SK-N-SH (cell line): ENCODE results near the gene RNASEH1. TPM values are rescaled to one million over a fixed set of nuclear protein-coding genes. Genes with fewer than 3 reads are reported as not detected.

ENCODE experiments used
- CTCF ChIA-PET: fragments of 300-600, 350-600 bp; formaldehyde crosslinking; extraction: SDS; loops from one replicate; lab custom pipeline; 2021; lab: Yijun Ruan, JAX
- POLR2A ChIA-PET: fragments of 350-600 bp; sonication (Branson Sonifier 250); formaldehyde crosslinking; extraction: SDS; loops from one replicate; lab custom pipeline; 2020; ENCODE audit warnings: antibody characterized with exemption, inconsistent platforms; lab: Yijun Ruan, JAX
- DNase-seq: peaks from one replicate; pipeline ENCODE4 v3.0.0; 2012
- H2AFZ ChIP-seq: fragments of 200-600 bp; sonication (generic); 2 replicates; pipeline ENCODE4 v1.8.1; 2016; ENCODE audit warnings: antibody characterized with exemption, mild to moderate bottlenecking, low read depth
- H3F3A ChIP-seq: fragments of 200-600 bp; sonication (generic); replicated peaks from 2 replicates; pipeline ENCODE3; 2016; ENCODE audit warnings: antibody characterized with exemption, mild to moderate bottlenecking; ENCODE audit not compliant: insufficient read depth
- H3K27ac ChIP-seq, 2 experiments: fragments of 200-500 bp in 1 of 2; fragments of 200-600 bp in 1 of 2; sonication (Bioruptor generic) in 1 of 2; sonication (generic), shearing (Covaris generic) in 1 of 2; 2 replicates each; pipeline versions ENCODE4 v1.5.1 to v1.6.1; 2014 to 2016; ENCODE audit warnings: low read depth in 2 of 2, inconsistent platforms in 1 of 2, low read length in 1 of 2, mild to moderate bottlenecking in 1 of 2, mixed read lengths in 1 of 2
- H3K27me3 ChIP-seq: fragments of 200-600 bp; sonication (generic), shearing (Covaris generic); 2 replicates; pipeline ENCODE4 v1.6.1; 2016; ENCODE audit warnings: mixed run types; ENCODE audit not compliant: insufficient read depth
- H3K36me3 ChIP-seq, 2 experiments: fragments of 200-500 bp in 1 of 2; fragments of 200-600 bp in 1 of 2; sonication (Bioruptor generic) in 1 of 2; sonication (generic) in 1 of 2; replicated peaks in 1 of 2; 2 replicates each; pipeline versions ENCODE3 to v1.5.1; 2014 to 2016; ENCODE audit warnings: low read length in 1 of 2, mild to moderate bottlenecking in 1 of 2; ENCODE audit not compliant: insufficient read depth in 2 of 2, control insufficient read depth in 1 of 2
- H3K4me1 ChIP-seq, 2 experiments: fragments of 200-500 bp in 1 of 2; fragments of 200-600 bp in 1 of 2; sonication (Bioruptor generic) in 1 of 2; sonication (generic), shearing (Covaris generic) in 1 of 2; 2 replicates each; pipeline versions ENCODE4 v1.5.1 to v1.6.1; 2014 to 2016; ENCODE audit warnings: low read depth in 1 of 2, low read length in 1 of 2, mixed run types in 1 of 2; ENCODE audit not compliant: insufficient read depth in 2 of 2, control insufficient read depth in 1 of 2
- H3K4me2 ChIP-seq: fragments of 200-600 bp; sonication (generic), shearing (Covaris generic); 2 replicates; pipeline ENCODE4 v1.6.1; 2017; ENCODE audit warnings: mixed run types
- H3K4me3 ChIP-seq, 2 experiments: fragments of 200-500 bp in 1 of 2; fragments of 200-600 bp in 1 of 2; sonication (Bioruptor generic) in 1 of 2; sonication (generic), shearing (Covaris generic) in 1 of 2; 2 replicates each; pipeline versions ENCODE4 v1.5.1 to v1.8.1; 2014 to 2016; ENCODE audit warnings: low read depth in 2 of 2, inconsistent platforms in 1 of 2, low read length in 1 of 2, mild to moderate bottlenecking in 1 of 2, mixed read lengths in 1 of 2, moderate library complexity in 1 of 2
- H3K79me2 ChIP-seq: fragments of 200-600 bp; sonication (generic); 2 replicates; pipeline ENCODE4 v1.8.1; 2017; ENCODE audit warnings: mild to moderate bottlenecking; ENCODE audit not compliant: insufficient read depth
- H3K9ac ChIP-seq: fragments of 200-600 bp; sonication (generic); 2 replicates; pipeline ENCODE4 v1.6.1; 2017; ENCODE audit warnings: mixed run types
- H3K9me2 ChIP-seq: fragments of 200-600 bp; sonication (generic); 2 replicates; pipeline ENCODE4 v1.6.1; 2017; ENCODE audit warnings: mixed run types
- H3K9me3 ChIP-seq: fragments of 200-600 bp; sonication (generic); 2 replicates; pipeline ENCODE4 v1.6.1; 2017; ENCODE audit warnings: mixed run types, mild to moderate bottlenecking, moderate library complexity
- H4K20me1 ChIP-seq: fragments of 200-600 bp; sonication (generic); 2 replicates; pipeline ENCODE4 v1.6.1; 2017; ENCODE audit warnings: mild to moderate bottlenecking, mixed run types; ENCODE audit not compliant: insufficient read depth
- CHD2 ChIP-seq: fragments of 150-350 bp; IDR thresholded peaks from 2 replicates; pipeline ENCODE4 v1.6.1; 2018; ENCODE audit warnings: low read length; ENCODE audit not compliant: partially characterized antibody
- EP300 ChIP-seq, 2 experiments: IDR thresholded peaks; 2 replicates each; pipeline versions ENCODE4 v1.4.0 to v1.6.1; 2012; ENCODE audit warnings: borderline replicate concordance in 1 of 2, low read depth in 1 of 2, low read length in 1 of 2
- FOSL2 ChIP-seq: IDR thresholded peaks from 2 replicates; pipeline ENCODE4 v1.4.0; 2012; ENCODE audit warnings: low read depth, mild to moderate bottlenecking, moderate library complexity, borderline replicate concordance
- GABPA ChIP-seq: IDR thresholded peaks from 2 replicates; pipeline ENCODE4 v1.4.0; 2012; ENCODE audit warnings: low read depth, mild to moderate bottlenecking
- GATA2 ChIP-seq: sonication (generic); formaldehyde crosslinking; IDR thresholded peaks from 2 replicates; pipeline ENCODE4 v1.5.0; 2020; ENCODE audit warnings: mild to moderate bottlenecking, missing genetic modification reagents
- JUND ChIP-seq: IDR thresholded peaks from 2 replicates; pipeline ENCODE4 v1.4.0; 2012
- MAX ChIP-seq: IDR thresholded peaks from 2 replicates; pipeline ENCODE4 v1.4.0; 2012; ENCODE audit warnings: low read depth
- PBX3 ChIP-seq: IDR thresholded peaks from 2 replicates; pipeline ENCODE4; 2012
- RAD21 ChIP-seq: IDR thresholded peaks from 2 replicates; pipeline ENCODE4 v1.6.1; 2012; ENCODE audit warnings: mild to moderate bottlenecking, low read length
- RCOR1 ChIP-seq: fragments of 150-350 bp; IDR thresholded peaks from 2 replicates; pipeline ENCODE4 v1.6.1; 2017; ENCODE audit warnings: antibody characterized with exemption, low read length
- RFX5 ChIP-seq: IDR thresholded peaks from 2 replicates; pipeline ENCODE4 v1.6.1; 2012; ENCODE audit warnings: mild to moderate bottlenecking, improper control_type of control experiment, low read length
- RXRA ChIP-seq: IDR thresholded peaks from 2 replicates; pipeline ENCODE4 v1.4.0; 2012; ENCODE audit warnings: low read depth, mild to moderate bottlenecking, borderline replicate concordance
- SIN3A ChIP-seq: IDR thresholded peaks from 2 replicates; pipeline ENCODE4 v1.6.1; 2012; ENCODE audit warnings: low read depth, mild to moderate bottlenecking, low read length, moderate library complexity, borderline replicate concordance
- YY1 ChIP-seq: IDR thresholded peaks from 2 replicates; pipeline ENCODE4 v1.4.0; 2012; ENCODE audit warnings: low read depth, mild to moderate bottlenecking
- WGBS: methylation state at CpG from one replicate; pipeline ENCODE4 v1.1.6; 2017; ENCODE audit warnings: low lambda C conversion rate; 5-methylcytosine and 5-hydroxymethylcytosine counted together
- polyA plus RNA-seq, 3 experiments: library from polyadenylated mRNA; depleted of rRNA; stranded (reverse); fragments of >200 nt; gene quantifications; 2 replicates each; pipeline ENCODE4 v1.2.3, GENCODE V29; 2012

The RNASEH1 gene
- polyA plus RNA-seq, 1 of the 3 experiments (the other 2 are of a cell fraction), result 34.4 TPM

GRCh38 chr2:3504741-3505140 is 53.4 kb downstream of the RNASEH1 start:
- POLR2A ChIA-PET, result interaction anchor here (0.8 kb wide), 1 partner anchor 14 kb away, joined by 3 read pairs; no protein-coding TSS in a partner anchor
- H3K4me3 ChIP-seq, result no peak overlapping the region
- H3K9me2 ChIP-seq, result no peaks in the 10 kb centered on the region
- no peak for TF ChIP-seq GABPA
- no peak for TF ChIP-seq CHD2
- TF ChIP-seq RAD21, result no peak
- no peak for TF ChIP-seq MAX
- TF ChIP-seq, all 33 proteins: peak for 0
- Histone ChIP-seq H3K4me2 (no peak overlapping the region), H3K9me3 (no peaks in the 10 kb centered on the region), H3K79me2 (no peaks in the 10 kb centered on the region), H3K4me1 (no peaks in the 10 kb centered on the region), H2AFZ (no peak overlapping the region), H3K27me3 (no peaks in the 10 kb centered on the region), H3K27ac (no peak overlapping the region), H3K36me3 (peaks cover 25 to 35% of the 10 kb centered on the region in 2 experiments), H3F3A (no peaks in the 10 kb centered on the region), H3K9ac (no peak overlapping the region), H4K20me1 (no peaks in the 10 kb centered on the region)
- CTCF ChIA-PET, result interaction anchor here (0.7 kb wide), 1 partner anchor 97 kb away, joined by 3 read pairs; no protein-coding TSS in a partner anchor
- 97% methylated on average over 5 of the region's 5 CpGs for WGBS
- DNase-seq, result no peak

GRCh38 chr2:3503483-3503882 is 54.6 kb downstream of the RNASEH1 start:
- POLR2A ChIA-PET, result no interaction called here
- Histone ChIP-seq H3K36me3 (peaks cover 31 to 44% of the 10 kb centered on the region in 2 experiments), H3K9me3 (no peaks in the 10 kb centered on the region), H3K4me3 (no peak overlapping the region), H3K4me2 (no peak overlapping the region), H3K27me3 (no peaks in the 10 kb centered on the region), H4K20me1 (no peaks in the 10 kb centered on the region), H3F3A (no peaks in the 10 kb centered on the region), H3K9ac (no peak overlapping the region), H3K4me1 (no peaks in the 10 kb centered on the region), H3K79me2 (no peaks in the 10 kb centered on the region), H2AFZ (no peak overlapping the region), H3K9me2 (no peaks in the 10 kb centered on the region), H3K27ac (no peak overlapping the region)
- 96% methylated on average over 13 of the region's 13 CpGs for WGBS
- CTCF ChIA-PET, result no interaction called here
- no peak for TF ChIP-seq PBX3
- TF ChIP-seq GATA2 (CRISPR knock-in tag), result no peak
- no peak for TF ChIP-seq RAD21
- no peak for TF ChIP-seq RFX5
- TF ChIP-seq FOSL2, result no peak
- TF ChIP-seq SIN3A, result no peak
- TF ChIP-seq MAX, result no peak
- no peak for TF ChIP-seq JUND
- TF ChIP-seq RXRA, result no peak
- no peak for TF ChIP-seq RCOR1
- no peak for TF ChIP-seq YY1
- TF ChIP-seq EP300 (IDR thresholded peaks at IDR 0.05; ENCODE audit: borderline replicate concordance in 1 of 2, low read depth in 1 of 2, low read length in 1 of 2), result no peak
- no peak for DNase-seq
